ENCODE results near the gene RALGPS1. TPM values are rescaled to one million over a fixed set of nuclear protein-coding genes. Genes with fewer than 3 reads are reported as not detected.
A peak's percentile ranks its signal among the peaks of the same experiment; 100 is the strongest.

The RALGPS1 gene
- total and polyA plus RNA-seq, 8 donors, result 4.7 to 150 (median 42.2) TPM

DNA sequence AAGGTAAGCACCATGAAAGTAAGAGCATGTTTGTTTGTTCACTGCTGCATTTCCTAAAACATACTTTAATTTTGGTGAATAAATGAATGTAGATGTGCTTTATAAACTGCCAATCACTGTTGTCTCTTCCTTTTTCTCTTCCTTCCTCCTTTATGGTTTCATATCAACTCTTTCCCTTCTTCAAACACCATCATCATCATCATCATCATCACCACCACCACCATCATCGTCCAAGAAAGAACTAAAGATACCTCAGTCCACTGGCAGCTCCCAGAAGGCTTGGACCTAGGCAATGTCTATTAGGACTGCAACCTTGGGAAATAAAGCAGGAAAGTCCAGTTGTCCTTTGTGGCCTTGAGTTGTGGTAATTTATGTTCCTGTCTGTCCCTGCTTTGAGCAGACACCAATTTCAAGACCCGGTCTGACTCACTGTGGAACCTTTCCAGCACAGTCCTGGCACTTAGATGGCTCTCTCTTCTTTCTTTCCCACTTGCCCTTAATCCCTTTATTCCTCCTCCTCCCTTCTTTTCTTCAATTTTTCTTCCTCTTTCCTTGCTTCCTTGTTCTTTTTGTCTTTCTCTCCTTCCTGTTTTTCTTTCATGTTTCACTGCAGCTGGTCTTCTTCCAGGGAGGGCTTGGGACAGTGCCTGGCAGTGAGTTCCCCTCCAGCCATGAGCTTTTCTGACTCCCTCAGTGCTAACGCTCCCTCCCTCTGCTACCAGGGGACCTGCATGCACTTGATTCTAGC, 108.5 kb downstream of the RALGPS1 start:
- Histone ChIP-seq H3K9me3 (no peaks in the 10 kb centered on the region), H3K36me3 (no peaks in the 10 kb centered on the region), H3K4me1 (peaks cover 0 to 26% (median 16%) of the 10 kb centered on the region in 4 donors), H3K27ac (peak overlapping the region in 4 of 5 donors; percentile 31 to 83 (median 66)), H3K27me3 (no peaks in the 10 kb centered on the region), H3K4me3 (no peak overlapping the region)
- no peak for DNase-seq
- 64 to 76% (median 76%) methylated on average over 2 to 3 of the region's 3 CpGs for WGBS, 5 donors
- intact Hi-C loops (cut with DNase I; ENCODE audit: low total_unique reads), result no loop called here
- TF ChIP-seq POLR2AphosphoS5 (IDR thresholded peaks at IDR 0.05), result no peak
- no peak for TF ChIP-seq POLR2A (IDR thresholded peaks at IDR 0.05)
- TF ChIP-seq, protein P1, sequence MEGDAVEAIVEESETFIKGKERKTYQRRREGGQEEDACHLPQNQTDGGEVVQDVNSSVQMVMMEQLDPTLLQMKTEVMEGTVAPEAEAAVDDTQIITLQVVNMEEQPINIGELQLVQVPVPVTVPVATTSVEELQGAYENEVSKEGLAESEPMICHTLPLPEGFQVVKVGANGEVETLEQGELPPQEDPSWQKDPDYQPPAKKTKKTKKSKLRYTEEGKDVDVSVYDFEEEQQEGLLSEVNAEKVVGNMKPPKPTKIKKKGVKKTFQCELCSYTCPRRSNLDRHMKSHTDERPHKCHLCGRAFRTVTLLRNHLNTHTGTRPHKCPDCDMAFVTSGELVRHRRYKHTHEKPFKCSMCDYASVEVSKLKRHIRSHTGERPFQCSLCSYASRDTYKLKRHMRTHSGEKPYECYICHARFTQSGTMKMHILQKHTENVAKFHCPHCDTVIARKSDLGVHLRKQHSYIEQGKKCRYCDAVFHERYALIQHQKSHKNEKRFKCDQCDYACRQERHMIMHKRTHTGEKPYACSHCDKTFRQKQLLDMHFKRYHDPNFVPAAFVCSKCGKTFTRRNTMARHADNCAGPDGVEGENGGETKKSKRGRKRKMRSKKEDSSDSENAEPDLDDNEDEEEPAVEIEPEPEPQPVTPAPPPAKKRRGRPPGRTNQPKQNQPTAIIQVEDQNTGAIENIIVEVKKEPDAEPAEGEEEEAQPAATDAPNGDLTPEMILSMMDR (IDR thresholded peaks at IDR 0.05), result no peak
- TF ChIP-seq EP300 (IDR thresholded peaks at IDR 0.05), result no peak

DNA sequence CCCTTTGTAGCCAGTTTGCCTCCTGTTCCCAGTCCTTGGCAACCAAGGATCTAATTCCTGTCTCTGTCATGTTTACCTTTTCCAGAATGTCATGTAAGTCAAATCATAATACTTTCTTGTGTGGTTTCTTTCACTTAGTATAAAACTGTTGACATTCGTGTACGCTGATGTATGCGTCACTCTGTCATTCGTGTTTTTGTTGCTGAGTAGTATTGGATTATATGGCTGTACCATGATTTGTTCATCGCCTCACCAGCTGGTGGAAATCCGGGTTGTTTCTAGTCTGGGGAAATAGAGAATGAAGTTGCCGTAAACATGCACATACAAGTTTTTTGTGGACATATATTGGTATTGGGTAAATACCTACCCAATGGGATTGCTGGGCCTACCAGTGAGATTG, 110.5 kb downstream of the RALGPS1 start:
- no peaks in the 10 kb centered on the region for H3K36me3 ChIP-seq
- no peak for DNase-seq
- H3K9me3 ChIP-seq, result no peaks in the 10 kb centered on the region
- TF ChIP-seq POLR2AphosphoS5 (IDR thresholded peaks at IDR 0.05) (no peak), EP300 (IDR thresholded peaks at IDR 0.05) (no peak), POLR2A (IDR thresholded peaks at IDR 0.05) (no peak)
- TF ChIP-seq, protein P1 (IDR thresholded peaks at IDR 0.05), result no peak
- peaks cover 0 to 26% (median 16%) of the 10 kb centered on the region in 4 donors for H3K4me1 ChIP-seq
- no peak overlapping the region for H3K4me3 ChIP-seq
- WGBS, 5 donors, result 83 to 88% (median 87%) methylated on average over 7 of the region's 7 CpGs
- H3K27me3 ChIP-seq, result no peaks in the 10 kb centered on the region
- intact Hi-C loops (cut with DNase I; ENCODE audit: low total_unique reads), result no loop called here
- no peak overlapping the region for H3K27ac ChIP-seq

GRCh38 chr9:127027694-127028093, 113.1 kb downstream of the RALGPS1 start:
- WGBS, 5 donors, result 90 to 95% (median 94%) methylated on average over 2 of the region's 2 CpGs
- no peak for TF ChIP-seq POLR2A (IDR thresholded peaks at IDR 0.05)
- TF ChIP-seq EP300 (IDR thresholded peaks at IDR 0.05), result no peak
- TF ChIP-seq POLR2AphosphoS5 (IDR thresholded peaks at IDR 0.05), result no peak
- TF ChIP-seq, protein P1 (IDR thresholded peaks at IDR 0.05), result no peak
- Histone ChIP-seq H3K36me3 (no peaks in the 10 kb centered on the region), H3K4me1 (peaks cover 0 to 23% (median 5%) of the 10 kb centered on the region in 4 donors), H3K9me3 (no peaks in the 10 kb centered on the region), H3K4me3 (no peak overlapping the region), H3K27me3 (no peaks in the 10 kb centered on the region), H3K27ac (no peak overlapping the region)
- intact Hi-C loops (cut with DNase I; ENCODE audit: low total_unique reads), result no loop called here
- DNase-seq, result no peak

GRCh38 chr9:127029548-127029947, 115.0 kb downstream of the RALGPS1 start:
- H3K27ac ChIP-seq, result no peak overlapping the region
- TF ChIP-seq, protein P1 (IDR thresholded peaks at IDR 0.05), result no peak
- TF ChIP-seq EP300 (IDR thresholded peaks at IDR 0.05), result no peak
- no peak for TF ChIP-seq POLR2AphosphoS5 (IDR thresholded peaks at IDR 0.05)
- TF ChIP-seq POLR2A (IDR thresholded peaks at IDR 0.05), result no peak
- intact Hi-C loops (cut with DNase I; ENCODE audit: low total_unique reads), result no loop called here
- 93 to 99% (median 98%) methylated on average over 11 of the region's 11 CpGs for WGBS, 5 donors
- peaks cover 0 to 23% (median 9%) of the 10 kb centered on the region in 4 donors for H3K4me1 ChIP-seq
- H3K9me3 ChIP-seq, result no peaks in the 10 kb centered on the region
- H3K27me3 ChIP-seq, result no peaks in the 10 kb centered on the region
- H3K4me3 ChIP-seq, result no peak overlapping the region
- H3K36me3 ChIP-seq, result no peaks in the 10 kb centered on the region
- DNase-seq, result no peak
